ENCODE results near the gene MACF1.
A peak's percentile ranks its signal among the peaks of the same experiment; 100 is the strongest.
"Not testable (repeated sequence)": the region's sequence is repeated elsewhere in the genome, so short reads cannot be mapped to it uniquely, and the experiment has no call there.

The MACF1 gene

DNA sequence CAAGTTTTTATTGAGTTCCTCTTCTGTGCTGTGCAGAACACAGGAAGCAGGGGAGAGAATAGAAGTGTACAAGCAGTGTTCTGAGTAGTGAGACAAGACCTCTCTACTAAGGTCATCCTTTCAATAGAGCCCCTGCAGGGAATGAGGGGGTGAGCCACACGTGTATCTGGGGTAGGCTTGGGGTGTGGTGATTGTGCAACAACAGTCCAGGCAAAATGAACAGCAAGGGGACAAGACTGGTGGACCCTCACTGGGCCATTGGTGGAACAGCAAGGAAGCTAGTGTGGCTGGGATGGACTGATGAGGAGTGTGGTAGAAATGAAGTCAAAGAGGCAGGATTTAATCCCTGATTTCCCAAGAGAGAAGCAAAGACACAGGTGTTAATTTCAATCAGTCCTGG, 278.8 kb downstream of the MACF1 start:
- no peak for FAIRE-seq
- no peak for DNase-seq (ENCODE audit: insufficient read length, low spot score)

DNA sequence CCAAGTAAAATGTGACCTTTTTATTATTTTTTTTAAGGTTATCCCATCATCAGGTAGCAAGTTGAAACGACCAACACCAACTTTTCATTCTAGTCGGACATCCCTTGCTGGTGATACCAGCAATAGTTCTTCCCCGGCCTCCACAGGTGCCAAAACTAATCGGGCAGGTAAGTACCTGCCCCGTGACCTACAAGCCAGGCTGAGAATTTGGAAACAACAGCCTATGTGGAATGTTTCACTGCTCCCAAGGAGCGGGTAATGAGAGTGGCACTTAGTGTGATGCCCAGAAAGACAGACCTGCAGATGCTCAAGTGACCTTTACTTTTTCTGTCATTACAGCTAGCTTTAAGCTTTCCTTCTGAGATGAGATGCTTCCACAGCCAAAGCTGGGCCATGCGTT, 280.1 kb downstream of the MACF1 start:
- no peak for FAIRE-seq

DNA sequence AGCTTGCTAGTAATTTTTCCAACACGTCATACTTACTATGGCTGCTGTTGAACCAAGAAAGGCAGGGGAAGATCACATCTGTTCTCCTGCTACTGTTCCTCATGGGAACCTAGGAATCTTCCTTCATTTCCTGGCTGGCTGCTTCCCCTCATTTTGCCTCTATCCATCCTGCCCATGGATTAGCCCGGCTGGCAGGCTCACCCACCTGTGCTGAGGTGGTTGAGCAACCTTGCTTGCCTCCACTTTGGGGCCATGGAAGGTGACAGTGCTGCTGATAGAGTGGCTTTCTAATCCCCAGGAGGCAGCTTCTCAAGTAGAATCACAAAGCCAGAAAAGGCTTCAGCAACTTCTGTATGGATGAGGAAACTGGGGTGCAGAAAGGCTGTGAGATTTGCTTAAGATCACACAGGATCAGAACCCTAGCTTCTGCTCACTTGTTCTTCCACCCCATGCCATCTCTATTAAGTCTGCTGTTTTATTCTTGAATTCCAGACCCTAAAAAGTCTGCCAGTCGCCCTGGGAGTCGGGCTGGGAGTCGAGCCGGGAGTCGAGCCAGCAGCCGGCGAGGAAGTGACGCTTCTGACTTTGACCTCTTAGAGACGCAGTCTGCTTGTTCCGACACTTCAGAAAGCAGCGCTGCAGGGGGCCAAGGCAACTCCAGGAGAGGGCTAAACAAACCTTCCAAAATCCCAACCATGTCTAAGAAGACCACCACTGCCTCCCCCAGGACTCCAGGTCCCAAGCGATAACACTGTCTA, 280.7 kb downstream of the MACF1 start:
- DNase-seq (ENCODE audit: insufficient read length, low spot score) (no peak), FAIRE-seq (no peak)

More for the DNA sequence above, 280.1 kb downstream of the MACF1 start:
- DNase-seq (ENCODE audit: insufficient read length, low spot score): no peak

DNA sequence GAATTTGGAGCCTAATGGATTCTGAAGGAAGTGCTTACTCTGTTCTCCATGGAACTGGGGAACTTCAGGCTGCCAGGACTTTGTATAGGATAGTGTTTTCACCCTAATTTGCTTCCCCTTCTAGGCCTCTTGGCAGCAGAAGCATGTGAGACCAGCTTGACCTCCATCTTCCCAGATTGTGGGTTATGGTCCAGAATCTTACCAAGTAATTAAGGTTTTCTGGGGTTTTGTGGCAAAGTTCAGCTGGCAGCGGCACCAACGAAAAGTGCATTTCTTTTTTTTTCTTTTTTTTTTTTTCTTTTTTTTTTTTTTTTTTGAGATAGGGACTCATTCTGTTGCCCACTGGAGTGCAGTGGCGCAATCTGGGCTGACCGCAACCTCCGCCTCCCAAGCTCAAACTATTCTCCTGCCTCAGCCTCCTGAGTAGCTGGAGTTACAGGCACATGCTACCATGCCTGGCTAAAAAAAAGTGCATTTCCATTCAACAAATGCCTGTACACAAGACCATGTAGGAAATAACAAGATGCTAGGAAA, 283.6 kb downstream of the MACF1 start:
- DNase-seq (ENCODE audit: insufficient read length, low spot score): no peak
- FAIRE-seq: no peak

DNA sequence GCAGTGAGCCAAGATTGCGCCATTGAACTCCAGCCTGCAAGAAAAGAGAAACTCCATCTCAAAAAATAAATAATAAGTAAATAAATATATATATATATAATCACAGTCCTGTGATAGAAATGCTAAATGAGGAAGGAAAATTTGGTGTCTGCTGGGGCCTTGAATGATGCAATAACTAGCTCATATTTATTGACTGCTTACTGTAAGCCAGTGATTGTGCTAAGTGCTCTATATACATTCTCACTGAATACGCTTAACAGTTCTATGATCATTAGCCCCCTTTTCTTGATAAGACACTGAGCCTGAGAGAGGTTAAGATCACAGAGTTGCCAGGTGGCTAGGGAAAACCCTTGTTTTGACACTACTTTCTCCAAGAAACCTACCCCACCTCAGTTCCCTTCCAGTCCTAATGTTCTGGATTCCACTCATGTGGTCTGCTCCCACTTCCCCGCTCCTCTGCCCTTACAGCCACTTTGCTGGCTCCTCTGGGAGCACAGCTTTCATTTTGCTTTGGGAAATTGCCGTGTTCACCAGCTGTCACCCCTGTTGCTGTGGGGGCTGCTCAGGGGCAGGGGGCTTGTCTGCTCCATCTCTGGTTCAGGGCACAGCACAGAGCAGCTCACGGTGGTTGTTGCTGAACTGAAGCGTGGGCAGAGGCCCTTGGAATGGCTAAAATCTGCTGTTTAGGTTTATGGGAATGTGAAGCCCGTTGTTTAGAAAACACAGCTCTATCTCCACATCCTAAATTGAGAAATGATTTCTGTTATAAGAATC, 284.5 kb downstream of the MACF1 start:
- no peak for DNase-seq (ENCODE audit: insufficient read length, low spot score)
- FAIRE-seq: no peak

DNA sequence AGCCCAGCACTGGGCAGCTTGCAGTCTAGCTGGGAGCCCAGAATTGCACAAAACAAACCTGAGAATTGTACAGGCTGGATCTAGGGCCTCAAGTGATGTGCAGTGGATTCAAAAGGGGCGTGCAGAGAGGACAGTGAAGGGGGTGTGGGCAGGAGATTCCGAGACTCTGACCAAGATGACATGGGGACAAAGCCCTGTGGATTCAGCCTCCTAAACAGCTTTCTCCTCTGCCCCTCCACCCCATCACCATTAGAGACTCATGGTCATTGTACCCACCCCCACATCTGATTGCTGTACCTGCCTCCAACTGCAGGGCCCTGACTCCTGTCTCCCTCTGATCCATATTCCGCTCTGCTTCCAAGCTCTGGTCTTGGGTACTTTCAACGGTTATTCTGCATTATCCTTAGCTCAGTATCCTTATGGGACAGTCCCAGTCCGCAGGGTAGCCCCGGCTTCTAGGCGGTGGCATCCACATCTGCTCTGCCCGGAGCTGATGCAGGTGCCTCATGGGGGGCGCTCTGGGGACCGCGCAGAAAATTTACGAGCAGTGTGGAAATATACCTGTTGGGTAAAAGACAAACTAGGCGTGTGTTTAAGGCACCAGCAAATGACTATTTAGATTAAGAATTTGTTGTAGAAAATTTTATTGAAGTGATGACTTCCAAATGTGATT, 285.2 kb downstream of the MACF1 start:
- FAIRE-seq: no peak
- no peak for DNase-seq (ENCODE audit: insufficient read length, low spot score)

DNA sequence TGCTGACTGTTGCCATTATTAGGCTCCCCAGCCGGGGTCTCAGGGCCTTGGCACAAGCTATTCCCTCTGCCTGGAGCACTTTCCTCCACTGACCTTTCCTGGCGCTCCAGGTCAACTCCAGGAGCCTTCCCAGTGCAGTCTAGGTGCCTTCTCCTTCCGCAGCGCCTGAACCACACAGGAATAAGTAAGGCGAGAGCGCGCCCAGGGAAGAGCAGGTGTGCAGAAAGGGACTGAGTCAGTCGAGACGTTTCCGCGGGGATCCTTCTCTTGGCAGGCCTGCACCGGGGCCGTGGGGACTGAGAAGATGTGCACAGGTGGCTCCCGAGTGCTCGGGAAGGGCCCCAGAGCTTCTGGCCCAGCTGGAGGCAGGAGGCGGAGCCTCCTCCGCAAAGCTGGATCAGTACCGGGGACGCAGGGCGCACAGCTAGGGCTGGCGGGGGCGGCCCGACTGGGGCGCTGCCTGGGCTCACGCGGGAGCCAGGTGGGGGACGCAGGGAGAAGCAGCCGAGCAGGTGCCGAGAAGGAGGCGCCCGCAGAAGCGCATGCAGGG, 286.2 kb downstream of the MACF1 start:
- no peak for FAIRE-seq

DNA sequence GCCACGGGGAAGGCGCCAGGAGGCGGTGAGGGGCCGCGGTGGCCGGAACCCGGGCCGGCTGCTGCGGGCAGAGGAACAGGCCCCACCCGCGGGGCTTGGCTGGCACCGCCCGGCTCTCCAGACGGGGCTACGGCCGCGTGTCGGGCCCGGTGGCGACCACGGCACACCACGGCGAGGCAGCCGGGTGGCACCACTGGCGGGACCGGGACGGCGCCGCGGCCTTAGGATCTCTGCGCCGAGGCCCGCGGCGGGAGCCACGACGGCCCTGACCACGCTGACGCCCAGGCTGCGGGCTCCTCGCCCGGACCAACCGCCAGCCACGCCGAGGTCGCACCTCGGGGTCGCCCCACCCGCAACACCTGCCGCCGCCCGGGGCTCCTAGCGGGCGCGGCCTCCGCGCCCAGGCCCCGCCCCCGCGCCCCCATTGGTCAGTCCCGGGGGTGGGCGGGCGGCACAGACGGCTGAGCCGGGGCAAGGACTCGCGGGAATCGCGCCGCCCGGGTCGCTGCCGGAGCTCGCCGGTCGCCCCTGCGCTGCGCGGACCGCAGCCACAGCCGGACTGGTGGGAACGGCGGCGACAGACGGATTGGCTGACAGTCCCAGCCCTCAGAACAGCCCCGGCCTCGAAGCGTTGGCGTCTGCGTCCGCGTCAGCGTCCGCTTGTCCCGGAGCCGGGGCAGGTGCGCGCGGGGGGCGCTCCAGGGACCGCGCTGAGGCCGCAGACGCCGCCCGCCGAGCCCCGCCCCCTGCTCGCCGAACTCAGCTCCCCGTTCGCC, 286.8 kb downstream of the MACF1 start, which contains the start of gene BMP8A:
TSS of gene BMP8A (plus strand) at position 491 of the 776 bp plus-strand sequence. CDS start 356 bp downstream, outside the sequence.
- FAIRE-seq (no peak), DNase-seq (ENCODE audit: insufficient read length, low spot score) (peak; percentile 75)

More for the DNA sequence above, 286.2 kb downstream of the MACF1 start:
- no peak for DNase-seq (ENCODE audit: insufficient read length, low spot score)

DNA sequence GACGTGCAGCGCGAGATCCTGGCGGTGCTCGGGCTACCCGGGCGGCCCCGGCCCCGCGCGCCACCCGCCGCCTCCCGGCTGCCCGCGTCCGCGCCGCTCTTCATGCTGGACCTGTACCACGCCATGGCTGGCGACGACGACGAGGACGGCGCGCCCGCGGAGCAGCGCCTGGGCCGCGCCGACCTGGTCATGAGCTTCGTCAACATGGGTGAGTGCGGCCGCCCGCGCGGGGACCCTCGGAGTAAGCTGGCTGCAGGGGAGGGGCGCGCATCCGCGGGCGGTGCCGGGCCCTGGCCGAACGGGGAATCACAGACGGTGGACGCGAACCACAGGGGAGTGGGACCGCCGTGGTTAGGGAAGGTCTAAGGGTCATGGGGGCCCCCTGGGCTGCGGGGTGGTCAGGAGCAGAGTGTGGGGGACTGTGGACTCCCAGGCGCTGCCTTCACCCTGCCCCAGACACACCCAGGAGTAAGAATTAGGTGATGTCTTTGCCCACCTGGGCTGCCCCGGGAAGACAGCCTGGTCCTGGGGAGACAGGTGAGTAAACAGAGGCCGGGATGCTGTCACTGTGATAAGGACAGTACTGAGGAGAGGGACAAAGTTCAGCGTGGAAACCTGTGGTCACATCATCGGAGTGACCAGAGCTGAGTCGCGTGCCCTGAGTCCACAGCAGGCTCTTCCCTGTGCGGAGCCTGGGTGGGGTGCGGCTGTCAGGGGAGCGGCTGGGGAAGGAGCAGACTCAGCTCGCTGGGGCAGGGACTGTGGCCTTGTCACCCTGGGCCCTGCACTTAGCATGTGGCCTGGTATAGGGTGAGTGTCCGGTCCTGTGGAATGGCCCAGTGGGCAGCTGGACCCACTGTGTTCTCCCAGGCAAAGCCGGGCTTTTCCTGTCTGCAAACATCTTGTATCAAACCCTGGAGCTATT, 287.9 kb downstream of the MACF1 start:
- FAIRE-seq; DNase-seq (ENCODE audit: insufficient read length, low spot score): not testable (repeated sequence)

DNA sequence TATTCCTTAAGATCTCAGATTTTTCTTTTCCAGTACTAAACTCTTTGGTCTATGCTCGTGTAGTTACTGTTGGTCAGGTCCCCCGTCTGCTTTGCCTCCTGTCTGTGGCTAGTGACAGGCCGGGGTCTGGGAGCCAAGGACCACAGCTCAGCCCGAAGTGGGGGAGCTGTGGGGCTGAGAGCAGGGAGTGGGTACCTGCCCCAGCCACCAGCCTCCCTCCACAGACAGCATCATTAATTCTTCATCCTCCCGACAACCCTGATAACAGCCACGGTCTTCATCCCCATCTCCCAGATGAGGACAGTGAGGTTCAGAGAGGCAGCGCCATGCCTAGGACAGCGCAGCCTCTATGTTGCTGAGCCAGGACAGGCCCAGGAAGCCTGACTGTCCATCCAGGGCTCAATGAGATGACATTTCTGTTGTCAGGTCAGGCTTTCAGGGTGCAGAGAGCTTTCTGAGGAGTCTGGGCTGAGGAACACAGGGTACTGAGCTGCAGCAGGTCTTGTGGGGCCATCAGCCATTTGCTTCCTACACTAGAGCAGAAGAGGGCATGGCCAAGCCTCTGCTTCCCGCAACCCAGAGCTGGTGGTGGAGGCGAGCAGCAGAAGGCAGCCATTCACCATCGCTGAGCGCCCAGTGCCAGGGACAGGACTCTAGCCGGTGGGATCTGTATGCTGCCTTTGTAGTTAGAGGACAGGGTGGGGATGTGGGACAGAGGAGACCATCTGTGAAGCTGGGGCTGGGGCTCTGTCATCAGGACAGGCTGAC, 288.7 kb downstream of the MACF1 start:
- not testable (repeated sequence) for FAIRE-seq

DNA sequence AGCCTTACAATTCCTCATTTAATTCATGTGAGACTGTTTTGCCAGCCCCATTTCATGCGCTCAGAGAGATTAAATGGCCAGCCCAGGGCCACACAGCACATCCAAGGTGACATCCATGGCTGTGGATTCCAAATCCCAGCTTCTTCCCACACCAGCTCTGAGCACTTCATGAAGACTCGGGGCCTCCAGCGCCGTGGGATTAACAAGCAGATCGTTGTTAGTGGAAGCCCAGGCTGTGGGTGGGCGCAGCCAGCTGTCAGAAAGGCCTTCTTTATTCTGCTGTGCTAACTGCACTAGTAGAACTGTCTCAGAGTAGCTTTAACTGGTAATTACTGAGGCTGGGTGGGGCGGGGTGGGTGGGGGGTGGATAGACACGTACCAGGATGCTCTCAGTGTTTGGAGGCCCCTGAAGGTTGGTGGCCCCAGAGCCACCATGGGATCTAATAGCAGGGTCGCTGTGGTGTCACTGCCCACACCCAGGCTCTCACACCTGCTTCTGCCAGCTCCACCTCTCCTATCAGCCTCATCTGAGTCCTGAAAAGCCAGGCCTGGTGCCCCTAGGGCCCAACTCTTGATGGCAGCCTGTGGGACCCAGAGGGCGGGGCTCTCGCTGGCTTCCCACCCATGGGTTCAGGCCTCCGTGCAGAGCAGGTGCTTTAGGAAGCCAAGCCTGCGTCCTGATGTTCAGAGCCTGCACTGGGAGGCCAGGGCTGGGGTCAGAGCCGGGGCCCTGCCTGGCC, 290.3 kb downstream of the MACF1 start:
- no peak for FAIRE-seq
- no peak for DNase-seq (ENCODE audit: insufficient read length, low spot score)

More for the DNA sequence above, 288.7 kb downstream of the MACF1 start:
- DNase-seq (ENCODE audit: insufficient read length, low spot score): not testable (repeated sequence)

DNA sequence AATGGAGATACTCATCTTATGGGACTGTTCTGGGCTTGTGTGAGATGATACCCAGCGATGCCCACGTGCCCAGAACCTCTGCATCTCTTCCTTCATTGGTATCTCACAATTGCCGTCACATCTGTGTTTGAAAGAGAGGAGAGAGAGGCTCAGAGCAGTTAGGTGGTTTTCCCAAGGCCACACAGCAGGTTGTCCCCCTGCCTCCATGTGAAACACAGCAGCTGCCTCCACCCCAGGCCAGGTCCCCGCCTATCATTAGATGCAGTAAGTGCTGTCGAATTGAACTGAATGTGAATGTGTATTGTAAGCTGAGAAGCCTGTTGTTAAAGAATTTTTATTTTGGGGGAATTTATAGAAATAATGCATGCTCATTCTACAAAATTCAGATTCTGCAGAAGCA, 292.0 kb downstream of the MACF1 start:
- not testable (repeated sequence) for FAIRE-seq; DNase-seq (ENCODE audit: insufficient read length, low spot score)

DNA sequence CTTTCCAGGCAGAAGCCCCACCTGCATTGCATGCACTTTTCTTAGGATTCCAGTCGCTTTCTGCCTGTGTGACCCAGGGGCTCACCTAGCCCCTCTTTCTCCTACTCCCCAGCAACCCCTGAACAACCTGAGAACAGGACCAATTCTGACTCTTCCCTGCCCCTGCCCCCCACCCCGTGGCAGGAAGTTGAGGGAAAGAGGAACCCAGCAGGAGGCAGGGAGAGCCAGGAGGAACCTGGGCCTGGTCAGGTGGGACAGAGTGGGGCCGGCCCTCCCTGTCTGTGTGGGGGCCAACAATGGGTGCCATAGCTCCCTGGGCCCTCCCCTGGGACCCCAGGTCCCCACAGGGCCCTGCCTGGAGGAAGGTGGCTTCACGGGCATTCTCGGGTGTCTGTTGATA, 293.1 kb downstream of the MACF1 start:
- no peak for FAIRE-seq

DNA sequence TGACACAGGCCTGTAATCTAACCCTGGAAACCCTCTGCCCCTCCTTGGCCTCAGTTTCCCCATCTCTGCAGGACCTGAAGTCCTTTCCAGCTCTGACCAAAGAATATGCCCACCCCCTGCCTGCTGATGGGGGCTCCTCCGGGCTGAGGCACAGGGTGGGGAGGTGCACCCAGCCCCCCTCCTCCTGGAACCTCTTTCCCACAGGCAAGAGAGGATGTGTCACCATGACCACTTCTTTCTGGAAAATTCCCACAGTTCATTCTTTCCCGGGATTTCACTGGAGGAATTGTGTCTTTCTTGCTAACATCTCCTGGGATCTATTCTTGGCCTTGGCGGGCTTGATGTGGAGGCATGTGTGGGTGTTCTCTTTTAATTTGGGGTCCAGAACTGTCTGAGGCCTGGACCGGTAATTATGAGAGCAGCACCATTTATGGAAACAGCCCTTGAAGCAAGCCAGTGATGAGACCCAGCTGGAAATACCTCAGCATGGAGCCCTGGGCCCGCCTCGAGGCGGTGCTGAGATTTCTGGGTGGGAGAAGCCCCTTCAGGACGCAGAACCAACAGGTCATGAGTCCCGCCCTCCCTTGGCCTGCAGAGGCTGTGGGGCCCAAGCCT, 293.7 kb downstream of the MACF1 start:
- peak; percentile 20 for FAIRE-seq
- DNase-seq (ENCODE audit: insufficient read length, low spot score): not testable (repeated sequence)

More for the DNA sequence above, 293.1 kb downstream of the MACF1 start:
- no peak for DNase-seq (ENCODE audit: insufficient read length, low spot score)

DNA sequence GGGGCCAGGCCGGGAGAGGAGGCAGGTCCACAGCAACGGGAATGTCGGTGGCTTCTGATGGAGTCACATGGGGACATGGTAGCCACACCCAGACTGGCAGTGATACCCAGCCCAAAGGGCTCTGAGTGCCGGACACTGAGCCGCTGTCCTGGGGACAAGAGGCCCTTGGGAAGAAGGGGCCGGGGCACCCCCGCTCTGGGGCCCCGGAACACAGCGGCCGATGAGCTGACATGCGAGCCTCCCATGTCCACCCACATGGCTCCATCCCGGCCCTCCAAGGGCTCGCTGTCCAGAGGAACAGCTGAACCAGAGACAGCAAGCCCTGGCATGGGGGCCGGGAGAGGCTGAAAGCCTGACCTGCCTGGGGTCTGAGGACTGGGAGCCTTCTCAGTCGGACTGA, 294.3 kb downstream of the MACF1 start:
- DNase-seq (ENCODE audit: insufficient read length, low spot score); FAIRE-seq: not testable (repeated sequence)

DNA sequence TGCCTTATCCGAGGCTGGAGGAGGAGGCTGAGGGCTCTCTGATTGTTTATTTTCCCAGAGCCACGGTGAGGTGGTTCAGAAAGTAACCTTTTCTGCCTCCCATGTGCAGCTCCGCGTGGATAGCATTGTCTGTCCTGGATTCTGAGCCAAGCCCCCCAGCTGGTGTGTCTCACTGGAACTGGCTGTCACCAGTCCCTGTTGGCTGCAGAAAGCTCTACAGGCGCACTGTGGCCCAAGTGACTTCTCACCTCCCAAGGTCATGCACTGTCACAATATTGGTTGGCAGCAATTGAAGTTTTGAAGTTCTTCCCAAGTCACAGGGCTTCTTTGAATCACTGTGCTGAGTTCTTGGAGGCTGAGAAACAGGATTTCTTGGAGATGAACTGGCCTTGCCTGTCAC, 295.2 kb downstream of the MACF1 start:
- no peak for FAIRE-seq
- no peak for DNase-seq (ENCODE audit: insufficient read length, low spot score)

DNA sequence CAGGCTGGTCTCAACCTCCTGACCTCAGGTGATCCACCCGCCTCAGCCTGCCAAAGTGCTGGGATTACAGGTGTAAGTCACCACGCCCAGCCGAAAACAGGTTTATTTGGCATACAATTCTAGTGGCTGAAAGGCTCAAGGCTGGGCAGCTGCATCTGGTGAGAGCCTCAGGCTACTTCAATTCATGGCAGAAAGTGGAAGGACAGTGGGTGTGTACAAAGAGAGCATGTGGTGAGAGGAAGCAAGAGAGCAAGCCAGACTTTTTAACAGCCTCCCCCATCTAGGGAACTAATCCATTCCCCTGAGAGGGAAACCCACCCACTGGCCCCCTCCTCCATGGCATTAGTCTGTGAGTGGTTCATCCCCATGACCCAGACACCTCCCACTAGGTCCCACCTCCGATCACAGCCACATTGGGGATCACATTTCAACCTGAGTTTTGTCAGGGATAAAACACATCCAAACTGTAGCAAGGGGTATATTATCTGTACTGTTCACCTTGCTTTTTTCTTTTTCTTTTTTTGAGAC, 296.4 kb downstream of the MACF1 start:
- FAIRE-seq (no peak), DNase-seq (ENCODE audit: insufficient read length, low spot score) (no peak)

Data from HTR-8/SVneo (cell line).